A549 treated with Hydrocortisone at 1 μM for 4 hours (cell line): ENCODE measurements around the gene DDR1. TPM values are rescaled to one million over a fixed set of nuclear protein-coding genes. Genes with fewer than 3 reads are reported as not detected.

Experiments
- total RNA-seq: library from RNA; stranded (reverse); fragments of 200-300 nt; extraction: Qiagen RNA extraction; gene quantifications from 5 replicates; pipeline ENCODE4 v1.2.3, GENCODE V29; 2022

DDR1 gene
- total RNA-seq: 54.3 to 66.8 TPM (median 63.6 TPM) in 5 replicates

DNA sequence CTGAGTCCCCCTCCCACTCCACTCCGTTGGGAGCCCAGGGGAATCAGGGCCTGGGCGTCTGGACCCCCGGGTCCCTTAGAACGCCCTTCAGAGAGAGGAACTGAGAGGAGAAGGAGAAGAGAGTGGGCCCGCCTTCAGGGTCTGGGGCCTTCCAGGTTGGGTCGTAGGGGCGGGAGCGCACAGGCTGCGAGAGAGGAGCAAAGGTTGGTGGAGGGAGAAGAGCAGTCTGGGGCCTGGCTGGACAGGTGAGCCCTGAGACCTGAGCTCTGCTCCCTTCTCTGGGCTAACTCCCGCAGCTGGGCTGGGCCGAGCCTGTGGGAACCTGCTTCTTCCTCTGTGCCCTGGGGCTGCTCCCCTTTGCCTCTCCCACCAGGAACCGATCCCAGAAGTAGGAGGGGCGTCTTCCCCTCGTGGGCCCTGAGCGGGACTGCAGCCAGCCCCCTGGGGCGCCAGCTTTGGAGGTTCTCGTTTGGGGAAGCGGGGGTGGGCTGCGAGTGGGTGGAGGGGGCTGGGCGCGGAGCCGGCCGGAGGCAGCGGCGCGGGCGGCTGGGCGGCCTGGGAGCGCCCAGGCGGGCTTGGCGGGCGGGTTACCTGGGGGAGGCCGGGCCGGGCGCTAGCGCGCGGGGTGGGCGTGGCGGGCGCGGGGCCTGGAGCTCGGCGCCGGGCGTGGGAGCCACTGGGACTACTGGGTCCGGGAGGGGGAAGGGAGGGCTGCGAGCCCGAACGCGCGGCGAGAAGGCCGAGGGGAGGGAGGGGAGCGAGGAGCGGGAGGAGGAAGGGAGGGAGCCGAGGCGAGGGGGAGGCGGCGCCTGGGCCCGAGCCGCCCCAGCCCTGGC is at the start of gene DDR1:
Gene DDR1 (plus strand): TSS at position 835 of the 836 bp plus-strand sequence. CDS start 4,211 bp downstream, outside the sequence.

DNA sequence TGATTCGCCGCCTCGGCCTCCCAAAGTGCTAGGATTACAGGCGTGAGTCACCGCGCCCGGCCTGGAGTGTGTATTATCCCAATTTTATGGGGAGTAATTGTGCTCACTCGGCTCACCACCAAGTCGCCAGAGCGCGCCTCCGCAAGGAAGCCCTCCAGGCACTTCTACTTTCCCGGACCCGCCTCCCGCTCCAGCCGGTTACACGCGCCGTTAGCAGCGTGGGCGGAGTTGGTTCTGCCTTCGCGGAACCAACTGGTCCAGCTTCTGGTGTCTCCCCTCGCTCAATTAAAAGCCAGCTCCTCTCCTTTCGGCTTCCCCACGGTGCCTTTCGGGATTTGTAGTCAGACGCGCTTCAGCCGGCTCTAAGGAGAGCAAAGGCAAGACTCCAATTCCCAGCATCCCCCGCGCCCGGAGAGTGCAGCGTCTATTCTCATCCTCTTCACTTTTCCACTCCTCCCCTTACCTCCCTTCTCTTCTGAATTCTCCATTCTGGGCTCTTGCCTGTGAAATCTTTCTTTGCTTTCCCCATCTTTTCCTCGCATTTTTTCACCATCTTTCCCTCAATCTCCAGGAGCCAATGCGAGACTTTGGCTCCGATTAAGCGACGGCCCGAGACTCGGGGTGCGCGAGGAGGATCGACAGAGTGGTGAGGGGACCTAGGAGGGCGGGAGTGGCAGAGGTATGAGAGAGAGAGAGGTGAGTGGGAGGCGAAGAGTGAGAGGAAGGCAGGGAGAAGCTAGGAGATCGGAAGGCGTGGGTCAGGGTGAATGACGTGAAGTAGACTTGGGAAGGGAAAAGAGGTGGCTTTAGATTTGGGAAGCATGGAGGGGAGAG is 23.7 kb downstream of the DDR1 start, which contains the start of gene GTF2H4:
Gene GTF2H4 (plus strand): TSS at position 450 of the 834 bp plus-strand sequence.

DNA sequence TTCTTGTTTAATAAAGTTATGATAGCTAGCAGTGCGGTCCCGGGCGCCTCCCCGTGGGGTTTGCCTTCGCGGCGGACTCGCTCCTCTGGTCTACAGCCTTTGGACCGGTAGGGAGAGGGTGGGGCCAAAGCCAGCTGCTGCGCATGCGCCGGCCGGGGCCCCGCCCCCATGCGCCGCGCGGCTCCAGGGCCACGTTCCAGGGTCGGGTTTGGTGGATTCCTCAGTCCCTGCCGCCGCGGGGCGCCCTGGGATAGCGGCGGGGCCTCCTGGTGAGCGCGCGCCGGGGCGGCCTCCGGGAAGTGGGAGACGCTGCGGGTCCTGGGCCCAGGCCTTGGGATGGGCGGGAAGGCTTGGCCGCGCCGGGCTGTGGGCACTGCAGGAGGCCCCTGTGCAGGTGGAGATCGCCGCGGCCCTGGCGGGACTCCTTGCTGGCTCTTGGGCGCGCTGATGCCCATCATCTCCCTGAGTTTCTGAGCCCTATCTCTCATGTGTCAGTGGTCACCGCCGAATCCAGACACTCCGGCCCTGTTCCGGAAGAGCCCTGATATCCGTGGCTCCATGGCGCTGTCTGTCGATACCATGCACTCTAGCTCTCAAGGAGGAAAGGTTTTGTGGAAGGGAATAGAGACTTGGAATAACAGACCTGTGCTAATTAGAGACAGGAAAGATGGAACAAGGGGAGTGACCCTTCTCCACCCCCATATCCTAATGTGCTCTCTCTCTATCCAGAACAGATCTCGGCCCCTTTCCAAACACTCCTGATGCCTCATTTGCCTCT is 29.9 kb downstream of the DDR1 start, which contains the start of gene VARS2:
Gene VARS2 (plus strand): TSS at position 163 of the 778 bp plus-strand sequence. CDS start 599 bp downstream, at position 762.

DNA sequence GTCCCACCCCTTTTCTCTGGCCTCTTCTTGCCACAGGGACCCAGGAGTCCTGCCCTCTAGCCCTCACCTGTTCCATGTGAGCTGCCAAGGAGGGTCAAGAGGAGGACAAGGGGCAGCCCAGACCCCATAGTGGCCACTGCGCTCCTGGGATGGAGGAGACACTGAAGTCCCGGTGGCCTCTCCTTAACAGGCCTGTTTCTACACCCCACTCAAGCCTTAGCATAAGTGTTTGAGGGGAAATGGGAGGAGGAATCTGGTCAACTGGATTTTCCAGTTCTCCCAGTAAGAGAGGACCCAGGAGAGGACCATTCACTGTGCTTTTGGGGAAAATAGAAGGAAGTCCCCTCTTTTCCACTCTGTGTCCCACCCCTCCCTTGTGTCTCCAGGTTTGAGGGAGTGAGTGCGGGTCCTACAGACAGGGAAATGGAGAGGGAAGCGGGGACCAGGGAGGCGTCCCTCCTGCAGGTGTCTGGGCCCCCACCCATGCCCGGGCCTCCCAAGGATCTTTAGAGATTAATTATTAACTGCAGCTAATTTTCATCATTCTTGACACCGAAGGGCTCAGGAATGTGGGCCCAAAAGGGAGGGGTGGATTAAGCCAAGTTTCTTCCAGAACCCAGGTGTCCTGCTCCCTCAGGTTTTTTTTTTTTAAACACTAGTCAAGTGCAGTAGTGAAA is 47.8 kb downstream of the DDR1 start, which contains the start of gene SFTA2:
Gene SFTA2 (minus strand): TSS at position 202 of the 677 bp plus-strand sequence. CDS start 74 bp downstream, at position 128.

DNA sequence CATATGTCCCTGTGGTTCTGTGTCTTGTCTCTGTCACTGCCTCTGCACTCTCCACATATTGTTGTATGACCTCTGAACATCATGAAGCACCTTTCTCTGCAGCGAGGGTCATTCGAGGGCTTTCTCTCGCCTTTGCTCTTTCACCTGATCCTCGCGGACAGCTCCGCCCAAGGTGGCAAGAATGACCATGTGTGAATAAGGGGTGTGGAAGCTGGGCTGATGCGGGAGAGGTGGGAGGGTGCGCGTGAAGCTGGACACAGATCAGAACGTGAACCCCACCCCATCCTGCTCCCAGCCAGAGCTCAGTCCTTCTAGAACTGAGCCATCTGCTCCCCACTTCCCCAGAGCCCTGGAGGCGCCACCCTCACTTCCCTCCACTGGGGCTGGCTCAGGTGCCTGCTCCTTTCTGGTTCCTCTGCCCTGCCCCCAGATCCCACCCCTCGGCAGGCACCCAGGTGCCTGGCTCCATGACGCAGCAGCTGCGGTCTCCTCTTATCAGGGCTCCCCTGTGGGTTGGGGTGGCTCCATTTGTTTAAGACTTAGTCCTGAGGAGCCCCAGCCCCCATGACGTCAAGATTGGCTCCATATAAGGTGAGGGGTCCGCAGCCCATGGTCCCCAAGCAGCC is 56.2 kb downstream of the DDR1 start, which contains the start of gene MUCL3:
Gene MUCL3 (plus strand): TSS at position 613 of the 626 bp plus-strand sequence. CDS start 27 bp downstream, outside the sequence.

Other genes with a start within 250 kb of the DDR1 start
- gene C6orf136, start 237.4 kb upstream of the DDR1 start, total RNA-seq: 12.2 to 14.6 TPM (median 13.7 TPM) in 5 replicates
- 25.6 to 29.8 TPM (median 27.5 TPM) in 5 replicates for gene DHX16, start 211.5 kb upstream of the DDR1 start, total RNA-seq
- gene PPP1R18, start 197.9 kb upstream of the DDR1 start, total RNA-seq: 40.7 to 45.7 TPM (median 42.2 TPM) in 5 replicates
- 19.5 to 26.7 TPM (median 25.9 TPM) in 5 replicates for gene NRM, start 193.5 kb upstream of the DDR1 start, total RNA-seq
- gene MDC1, start 167.2 kb upstream of the DDR1 start, total RNA-seq: 14.7 to 20.9 TPM (median 17.4 TPM) in 5 replicates
- 855 to 944 TPM (median 897 TPM) in 5 replicates for gene TUBB, start 164.2 kb upstream of the DDR1 start, total RNA-seq
- 86.1 to 92.0 TPM (median 89.9 TPM) in 5 replicates for gene FLOT1, start 141.8 kb upstream of the DDR1 start, total RNA-seq
- gene IER3, start 140.0 kb upstream of the DDR1 start, total RNA-seq: 46.5 to 68.8 TPM (median 60.6 TPM) in 5 replicates
- gene GTF2H4, start 23.7 kb downstream of the DDR1 start, total RNA-seq: 17.1 to 32.8 TPM (median 18.2 TPM) in 5 replicates
- 13.5 to 16.5 TPM (median 14.8 TPM) in 5 replicates for gene VARS2, start 29.7 kb downstream of the DDR1 start, total RNA-seq
- gene SFTA2, start 47.7 kb downstream of the DDR1 start, total RNA-seq: not detected in 5 replicates
- gene MUCL3, start 56.5 kb downstream of the DDR1 start, total RNA-seq: 0.07 to 0.15 TPM (median 0.12 TPM) in 5 replicates
- 0.02 TPM in 1 of 5 replicates, not detected in the others for gene MUC21, start 99.2 kb downstream of the DDR1 start, total RNA-seq
- 0.01 to 0.03 TPM (median 0.02 TPM) in 4 of 5 replicates, not detected in the other for gene MUC22, start 126.0 kb downstream of the DDR1 start, total RNA-seq
- gene C6orf15, start 228.1 kb downstream of the DDR1 start, total RNA-seq: 0.09 TPM in 1 of 5 replicates, not detected in the others
- gene PSORS1C1, start 230.3 kb downstream of the DDR1 start, total RNA-seq: 3.2 to 6.3 TPM (median 4.4 TPM) in 5 replicates
- gene CDSN, start 235.9 kb downstream of the DDR1 start, total RNA-seq: 0.05 to 0.07 TPM in 2 of 5 replicates, not detected in the others